GM12878 (cell line): Measurements from ENCODE around the gene CBX7. TPM values are rescaled to one million over a fixed set of nuclear protein-coding genes. Genes with fewer than 3 reads are reported as not detected.

Source experiments
- ATAC-seq: fragments of 200-7000 bp; cut with Tn5 transposase; 3 replicates; pipeline ENCODE4 v1.9.1; 2020; ENCODE audit warnings: mild to moderate bottlenecking, moderate library complexity
- BruUV-seq: library from RNA; stranded (reverse); fragments of 400-500 nt; replicated peaks from 2 replicates; lab custom pipeline; 2021; lab: Mats Ljungman, UMichigan
- CTCF ChIA-PET: fragments of 300-600 bp; sonication (Branson Sonifier 250); formaldehyde crosslinking; extraction: SDS; loops from one replicate; lab custom pipeline; 2021; ENCODE audit warnings: inconsistent platforms; lab: Yijun Ruan, JAX
- POLR2A ChIA-PET: fragments of 350-600 bp; formaldehyde crosslinking; extraction: SDS; loops from one replicate; lab custom pipeline; 2021; ENCODE audit warnings: inconsistent platforms; lab: Charles Lee
- RAD21 ChIA-PET: fragments of 300-600 bp; sonication (Branson Sonifier 250); formaldehyde crosslinking; loops from one replicate; lab custom pipeline; 2023; ENCODE audit warnings: antibody characterized with exemption; ENCODE audit not compliant: unreplicated experiment; lab: Charles Lee
- SMC1A ChIA-PET: fragments of 300-600 bp; sonication (Branson Sonifier 250); formaldehyde crosslinking; loops from one replicate; lab custom pipeline; 2023; ENCODE audit not compliant: unreplicated experiment, uncharacterized antibody; lab: Charles Lee
- DNase-seq: peaks from one replicate; pipeline ENCODE4 v3.0.0-alpha.2; 2011; ENCODE audit warnings: low read depth, low spot score
- FAIRE-seq: peaks from 3 replicates; lab custom pipeline; 2011; peaks lifted over from hg19 to GRCh38; lab: Jason Lieb, UNC
- H2AFZ ChIP-seq: 2 replicates; pipeline ENCODE4 v1.6.0; 2011; ENCODE audit warnings: low read depth, low read length, control low read depth; ENCODE audit not compliant: control insufficient read depth
- H3K27ac ChIP-seq: 2 replicates; pipeline ENCODE4 v1.5.1; 2011; ENCODE audit warnings: control low read depth; ENCODE audit not compliant: control insufficient read depth, insufficient read depth
- H3K27me3 ChIP-seq, 2 experiments: replicated peaks in 1 of 2; 2 replicates each; pipeline versions ENCODE4 v1.6.0 to v1.6.1; 2011; ENCODE audit warnings: low read length in 1 of 2; ENCODE audit not compliant: control insufficient read depth in 2 of 2, insufficient read depth in 2 of 2
- H3K36me3 ChIP-seq, 2 experiments: 2 replicates each; pipeline ENCODE4 v1.5.1; 2011; ENCODE audit warnings: low read length in 1 of 2; ENCODE audit not compliant: control insufficient read depth in 2 of 2, insufficient read depth in 2 of 2
- H3K4me1 ChIP-seq: 2 replicates; pipeline ENCODE4 v1.6.1; 2011; ENCODE audit warnings: mild to moderate bottlenecking, low read length, moderate library complexity, mixed read lengths; ENCODE audit not compliant: control insufficient read depth, insufficient read depth
- H3K4me2 ChIP-seq: 2 replicates; pipeline ENCODE4 v1.6.0; 2011; ENCODE audit warnings: control low read depth; ENCODE audit not compliant: control insufficient read depth, insufficient read depth
- H3K4me3 ChIP-seq: fragments of 200-600 bp; sonication (generic); 2 replicates; pipeline ENCODE4 v1.5.1; 2016
- H3K79me2 ChIP-seq: 2 replicates; pipeline ENCODE4 v1.6.0; 2011; ENCODE audit warnings: low read length; ENCODE audit not compliant: control insufficient read depth, insufficient read depth
- H3K9ac ChIP-seq: 2 replicates; pipeline ENCODE4 v1.8.0; 2011; ENCODE audit warnings: low read length, control low read depth, mixed read lengths; ENCODE audit not compliant: control insufficient read depth, insufficient read depth
- H3K9me3 ChIP-seq: replicated peaks from 3 replicates; pipeline ENCODE4 v1.5.1; 2011; ENCODE audit warnings: mild to moderate bottlenecking, low read length; ENCODE audit not compliant: control insufficient read depth, insufficient read depth
- H4K20me1 ChIP-seq: 2 replicates; pipeline ENCODE4 v1.6.0; 2011; ENCODE audit not compliant: control insufficient read depth, insufficient read depth
- ATF7 ChIP-seq: fragments of 450-650 bp; IDR thresholded peaks from 2 replicates; pipeline ENCODE4 v1.6.1; 2016; ENCODE audit warnings: low read depth, mild to moderate bottlenecking
- BMI1 ChIP-seq: fragments of 450-650 bp; IDR thresholded peaks from 2 replicates; pipeline ENCODE4 v1.6.1; 2016; ENCODE audit warnings: mild to moderate bottlenecking, moderate library complexity, borderline replicate concordance
- CREM ChIP-seq: IDR thresholded peaks from 2 replicates; pipeline ENCODE4 v1.6.1; 2014; ENCODE audit warnings: antibody characterized with exemption, low read depth
- EED ChIP-seq: sonication (generic); IDR thresholded peaks from 2 replicates; pipeline ENCODE4 v1.6.1; 2016; ENCODE audit warnings: antibody characterized with exemption, low read depth
- ETV6 ChIP-seq, 2 experiments: fragments of 450-650 bp in 1 of 2; IDR thresholded peaks in 1 of 2; conservative IDR thresholded peaks in 1 of 2; 2 replicates each; pipeline ENCODE4 v1.6.1; 2014; ENCODE audit warnings: antibody characterized with exemption in 1 of 2, borderline replicate concordance in 1 of 2, low read depth in 1 of 2, mild to moderate bottlenecking in 1 of 2, moderate library complexity in 1 of 2
- HCFC1 ChIP-seq: fragments of 150-350 bp; IDR thresholded peaks from 2 replicates; pipeline ENCODE4 v1.6.1; 2014; ENCODE audit warnings: low read length
- NFYA ChIP-seq: IDR thresholded peaks from 2 replicates; pipeline ENCODE4 v1.6.1; 2011; ENCODE audit warnings: low read depth, mild to moderate bottlenecking, low read length, improper control_type of control experiment, borderline replicate concordance
- RB1 ChIP-seq: fragments of 450-650 bp; formaldehyde crosslinking; IDR thresholded peaks from 2 replicates; pipeline ENCODE4 v1.6.1; 2017; ENCODE audit warnings: mild to moderate bottlenecking, borderline replicate concordance
- RUNX3 ChIP-seq: IDR thresholded peaks from 2 replicates; pipeline ENCODE4 v1.6.1; 2012; ENCODE audit warnings: low read length, inconsistent platforms
- SPI1 ChIP-seq: IDR thresholded peaks from 2 replicates; pipeline ENCODE4 v1.6.1; 2011; ENCODE audit warnings: low read depth, mild to moderate bottlenecking, low read length, moderate library complexity, borderline replicate concordance; ENCODE audit not compliant: insufficient read depth
- WRNIP1 ChIP-seq: IDR thresholded peaks from 2 replicates; pipeline ENCODE4 v1.6.1; 2011; ENCODE audit warnings: low read depth, low read length, improper control_type of control experiment, borderline replicate concordance
- WGBS: methylation state at CpG from one replicate; pipeline ENCODE4 v1.1.6; 2016; ENCODE audit warnings: low lambda C conversion rate; ENCODE audit not compliant: insufficient replicate concordance, insufficient coverage; ENCODE audit errors: missing lambda C conversion rate; 5-methylcytosine and 5-hydroxymethylcytosine counted together
- in situ Hi-C: fragments of 300-500 bp; cut with MboI; formaldehyde crosslinking; loops from 9 replicates; pipeline ENCODE4 v1.14.3; 2018; ENCODE audit warnings: mixed read lengths
- intact Hi-C: fragments of 100-400 bp; cut with micrococcal nuclease; formaldehyde crosslinking; loops from one replicate; pipeline ENCODE4 v1.14.2; 2022; ENCODE audit not compliant: unreplicated experiment
- polyA plus RNA-seq, 11 experiments: library from polyadenylated mRNA; depleted of rRNA in 4 of 11; unstranded in 6 of 11; stranded (reverse) in 5 of 11; fragments of >200 nt; fragmentation: Nextera tagmentation in 4 of 11; fragmentation: Illumina TruSeq in 1 of 11; extraction: Ambion mirVana in 4 of 11; extraction: Trizol in 1 of 11; gene quantifications; 1 replicate in 1 of 11; 2 replicates in 10 of 11; pipeline versions ENCODE4 v1.2.1 to v1.2.3, GENCODE V29; 2011 to 2016; ENCODE audit warnings: inconsistent platforms in 2 of 11, missing spikeins in 2 of 11, low read depth in 1 of 11
- total RNA-seq, 4 experiments: library from RNA; depleted of rRNA in 3 of 4; stranded (reverse); fragments of >200 nt in 3 of 4; fragmentation: Illumina TruSeq in 1 of 4; extraction: Trizol in 1 of 4; gene quantifications; 2 replicates each; pipeline versions ENCODE4 v1.2.1 to v1.2.3, GENCODE V29; 2013 to 2021
- TF ChIP-seq, protein P1 (sequence below): IDR thresholded peaks from 2 replicates; pipeline ENCODE4 v1.6.1; 2011; ENCODE audit warnings: low read depth, low read length, improper control_type of control experiment, borderline replicate concordance

CBX7 gene
- total and polyA plus RNA-seq, 10 of the 15 experiments (the other 5 are each of a cell fraction or from before 2014, with no cell fraction given): 0.18 to 17.2 (median 5.6) TPM

DNA sequence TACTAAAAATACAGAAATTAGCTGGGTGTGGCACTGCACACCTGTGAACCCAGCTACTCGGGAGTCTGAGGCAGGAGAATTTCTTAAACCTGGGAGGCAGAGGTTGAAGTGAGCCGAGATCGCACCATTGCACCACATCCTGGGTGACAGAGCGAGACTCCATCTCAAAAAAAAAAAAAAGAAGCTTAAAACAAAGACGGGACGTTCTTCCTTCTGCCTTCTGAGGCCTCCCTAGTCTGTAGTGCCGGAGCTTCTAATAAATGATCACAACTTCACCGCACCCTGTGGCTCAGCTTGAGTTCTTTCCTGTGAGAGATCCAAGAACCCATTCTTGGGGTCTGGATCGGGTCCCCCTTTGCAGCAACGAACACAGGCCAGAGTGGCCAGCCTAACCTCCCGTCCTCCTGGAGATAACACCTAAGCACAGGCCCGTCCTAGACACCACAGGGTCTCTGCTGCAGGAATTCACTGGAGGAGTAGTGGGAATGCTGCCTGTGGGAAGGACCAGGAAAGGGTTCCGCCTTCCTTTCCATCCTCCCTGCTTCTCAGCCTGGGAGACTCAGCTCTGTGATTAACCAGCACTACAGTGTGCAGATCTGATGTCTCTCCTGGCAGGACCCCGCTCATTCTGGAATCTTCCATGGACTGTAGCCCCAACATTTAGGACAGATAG lies 57.6 kb downstream of the CBX7 start:
- DNase-seq: no peak
- 76% methylated on average over 14 of the region's 14 CpGs for WGBS

DNA sequence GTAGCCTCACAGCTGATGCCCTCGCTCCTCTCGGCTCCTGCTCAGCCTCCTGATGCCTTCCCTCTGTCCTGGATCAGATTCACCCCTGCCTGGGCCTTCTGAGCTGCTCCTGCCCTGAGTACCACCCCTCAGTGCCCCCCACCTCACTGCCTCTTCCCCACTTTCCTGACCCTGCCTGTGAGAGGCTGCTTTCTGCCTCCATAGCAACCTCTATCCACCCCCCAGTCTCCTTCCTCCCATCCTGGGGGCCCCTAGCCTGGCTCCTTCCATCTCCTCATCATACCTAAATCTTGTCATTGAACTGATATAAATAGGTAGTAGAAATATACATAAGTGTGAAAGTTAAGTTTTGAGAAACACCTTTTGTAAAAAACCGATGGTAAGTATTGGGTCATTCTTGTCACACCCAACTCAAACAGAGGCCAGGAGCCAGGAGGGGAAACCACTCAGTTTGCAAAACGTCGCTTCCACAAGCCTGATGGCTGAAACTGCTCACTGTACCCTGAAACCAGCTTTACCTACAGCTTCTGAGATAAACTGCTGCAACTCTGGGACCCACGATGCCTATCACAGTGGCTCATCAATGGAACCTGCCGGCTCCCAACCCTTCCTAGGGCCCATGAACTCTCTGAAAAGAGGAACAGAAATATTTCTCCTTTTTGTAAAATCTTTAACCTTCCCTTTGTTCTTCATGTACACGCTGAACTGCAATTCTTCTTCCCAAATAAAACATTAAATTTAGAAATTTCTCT lies 60.2 kb downstream of the CBX7 start:
- ChIA-PET CTCF (interaction anchor here (1.1 to 1.4 kb wide), 3 partner anchors 19 to 27 kb away, joined by 3 read pairs; no protein-coding TSS in a partner anchor), SMC1A (no interaction called here), RAD21 (interaction anchor here (1.4 kb wide), 1 partner anchor 23 kb away, joined by 4 read pairs; no protein-coding TSS in a partner anchor), POLR2A (interaction anchor here (1.6 to 2.5 kb wide), 2 partner anchors 14 to 22 kb away, joined by 6 to 8 read pairs; partner anchors contain the start of gene APOBEC3G)
- Histone ChIP-seq H3K27me3 (no peaks in the 10 kb centered on the region), H4K20me1 (no peaks in the 10 kb centered on the region), H3K4me2 (0 out of 2 replicates have a peak overlapping the region, but pooled peaks have one; percentile 50), H3K4me1 (peaks cover 47% of the 10 kb centered on the region), H3K27ac (peak overlapping the region; percentile 13), H3K9me3 (no peaks in the 10 kb centered on the region), H3K9ac (0 out of 2 replicates have a peak overlapping the region, but pooled peaks have one; percentile 1), H3K4me3 (no peak overlapping the region), H2AFZ (peak overlapping the region; percentile 29), H3K36me3 (no peaks in the 10 kb centered on the region), H3K79me2 (no peaks in the 10 kb centered on the region; the same call in 1 of the 2 replicates)
- ATAC-seq: peak; percentile 49
- FAIRE-seq: peak; percentile 66
- DNase-seq: no peak
- intact Hi-C loops (no loop called here), in situ Hi-C loops (no loop called here)
- BruUV-seq: no TSS peak
- WGBS: 27% methylated on average over 8 of the region's 8 CpGs
- TF ChIP-seq ETV6 (conservative IDR thresholded peaks at IDR 0.05 in 1 of 2, IDR thresholded peaks at IDR 0.05 in 1 of 2; ENCODE audit: borderline replicate concordance in 1 of 2, low read depth in 1 of 2): 0 out of 4 replicates have a peak, but pooled peaks of 1 of the 2 experiments have one; percentile 17
- TF ChIP-seq, protein P1, sequence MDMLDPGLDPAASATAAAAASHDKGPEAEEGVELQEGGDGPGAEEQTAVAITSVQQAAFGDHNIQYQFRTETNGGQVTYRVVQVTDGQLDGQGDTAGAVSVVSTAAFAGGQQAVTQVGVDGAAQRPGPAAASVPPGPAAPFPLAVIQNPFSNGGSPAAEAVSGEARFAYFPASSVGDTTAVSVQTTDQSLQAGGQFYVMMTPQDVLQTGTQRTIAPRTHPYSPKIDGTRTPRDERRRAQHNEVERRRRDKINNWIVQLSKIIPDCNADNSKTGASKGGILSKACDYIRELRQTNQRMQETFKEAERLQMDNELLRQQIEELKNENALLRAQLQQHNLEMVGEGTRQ: no peak
- no peak for TF ChIP-seq RB1
- peak; percentile 54 for TF ChIP-seq EED
- peak; percentile 7; the same call in 1 of the 2 replicates for TF ChIP-seq RUNX3
- no peak for TF ChIP-seq HCFC1
- no peak for TF ChIP-seq CREM
- TF ChIP-seq SPI1: peak; percentile 70; the same call in 1 of the 2 replicates
- TF ChIP-seq ATF7: 0 out of 2 replicates have a peak, but pooled peaks have one; percentile 14
- TF ChIP-seq BMI1: no peak
- no peak for TF ChIP-seq NFYA

More for the DNA sequence above, 57.6 kb downstream of the CBX7 start:
- no TSS peak for BruUV-seq
- Histone ChIP-seq H3K9me3 (no peaks in the 10 kb centered on the region), H3K4me3 (no peak overlapping the region), H3K79me2 (peaks cover 4% of the 10 kb centered on the region), H3K36me3 (no peaks in the 10 kb centered on the region), H4K20me1 (no peaks in the 10 kb centered on the region), H3K27me3 (no peaks in the 10 kb centered on the region), H3K27ac (no peak overlapping the region), H3K9ac (no peak overlapping the region), H3K4me2 (no peak overlapping the region), H3K4me1 (peaks cover 73% of the 10 kb centered on the region), H2AFZ (no peak overlapping the region)
- TF ChIP-seq EED (0 out of 2 replicates have a peak, but pooled peaks have one; percentile 22), WRNIP1 (no peak)
- RAD21 ChIA-PET: no interaction called here
- in situ Hi-C loops (no loop called here), intact Hi-C loops (no loop called here)
- FAIRE-seq (no peak), ATAC-seq (no peak)
- SMC1A ChIA-PET: interaction anchor here (0.9 to 2.0 kb wide), 5 partner anchors 14 to 141 kb away, joined by 3 to 6 read pairs (median 4); no protein-coding TSS in a partner anchor
- POLR2A ChIA-PET: interaction anchor here (0.6 to 6.1 kb wide), 4 partner anchors 13 to 80 kb away, joined by 3 to 44 read pairs (median 6); no protein-coding TSS in a partner anchor
- CTCF ChIA-PET: interaction anchor here (0.7 to 0.9 kb wide), 2 partner anchors 30 kb away, joined by 3 to 4 read pairs; no protein-coding TSS in a partner anchor
